Bronchial epithelial cell (primary cell): ENCODE measurements around the gene PSMD12. TPM values are rescaled to one million over a fixed set of nuclear protein-coding genes. Genes with fewer than 3 reads are reported as not detected.
A peak's percentile ranks its signal among the peaks of the same experiment; 100 is the strongest.

Experiments used
- DNase-seq: peaks from one replicate; pipeline ENCODE4 v3.0.0-alpha.2; 2010; ENCODE audit warnings: low read depth
- FAIRE-seq: peaks from 2 replicates; lab custom pipeline; 2011; peaks lifted over from hg19 to GRCh38; lab: Jason Lieb, UNC
- H3K27me3 ChIP-seq: 2 replicates; pipeline ENCODE4 v1.5.1; 2011; ENCODE audit warnings: low read length; ENCODE audit not compliant: control insufficient read depth, insufficient read depth
- H3K36me3 ChIP-seq: 2 replicates; pipeline ENCODE4 v1.5.1; 2011; ENCODE audit warnings: low read length; ENCODE audit not compliant: control insufficient read depth, insufficient read depth
- H3K4me3 ChIP-seq: 2 replicates; pipeline ENCODE4 v1.5.1; 2011; ENCODE audit warnings: mild to moderate bottlenecking, low read depth, low read length, control low read depth
- CTCF ChIP-seq: IDR thresholded peaks from 2 replicates; pipeline ENCODE4 v1.5.1; 2011; ENCODE audit warnings: mild to moderate bottlenecking, moderate library complexity, low read length, control low read depth, inconsistent platforms; ENCODE audit not compliant: insufficient read depth, severe bottlenecking
- total RNA-seq: library from RNA; depleted of rRNA; stranded (reverse); fragments of >200 nt; gene quantifications from 2 replicates; pipeline ENCODE4 v1.2.1, GENCODE V29; 2014

PSMD12 gene
- total RNA-seq, 1 donor from 2014 or later, result 13.2 TPM

GRCh38 chr17:67372751-67373150 lies 6.4 kb upstream of the PSMD12 start:
- Histone ChIP-seq H3K27me3 (no peaks in the 10 kb centered on the region), H3K36me3 (no peaks in the 10 kb centered on the region), H3K4me3 (no peak overlapping the region)
- DNase-seq, result peak; percentile 66
- no peak for FAIRE-seq
- no peak for TF ChIP-seq CTCF

GRCh38 chr17:67369676-67370075 lies 3.3 kb upstream of the PSMD12 start:
- no peak for DNase-seq
- Histone ChIP-seq H3K36me3 (no peaks in the 10 kb centered on the region), H3K4me3 (no peak overlapping the region), H3K27me3 (no peaks in the 10 kb centered on the region)
- no peak for FAIRE-seq
- TF ChIP-seq CTCF, result no peak

GRCh38 chr17:67365738-67366192 lies 612 bp downstream of the PSMD12 start:
- Histone ChIP-seq H3K4me3 (peak overlapping the region; percentile 99), H3K36me3 (no peaks in the 10 kb centered on the region), H3K27me3 (no peaks in the 10 kb centered on the region)
- peak; percentile 71 for DNase-seq
- no peak for TF ChIP-seq CTCF
- no peak for FAIRE-seq

GRCh38 chr17:67364847-67365737 lies 1.3 kb downstream of the PSMD12 start:
- no peak for DNase-seq
- H3K36me3 ChIP-seq, result no peaks in the 10 kb centered on the region
- FAIRE-seq, result no peak
- no peaks in the 10 kb centered on the region for H3K27me3 ChIP-seq
- peak overlapping the region; percentile 99 for H3K4me3 ChIP-seq
- no peak for TF ChIP-seq CTCF

- TF ChIP-seq CTCF, result no peak
- no peak for DNase-seq
- H3K36me3 ChIP-seq, result peaks cover 1% of the 10 kb centered on the region
- no peaks in the 10 kb centered on the region for H3K27me3 ChIP-seq
- H3K4me3 ChIP-seq, result no peak overlapping the region
- FAIRE-seq, result no peak
Measured at GRCh38 chr17:67362173-67362572, 4.2 kb downstream of the PSMD12 start.
